IgD-negative memory B cell (primary cell): ENCODE data around the gene APBA2. TPM values are rescaled to one million over a fixed set of nuclear protein-coding genes. Genes with fewer than 3 reads are reported as not detected.

Experiments used
- H3K27ac Mint-ChIP-seq, 3 donors: one replicate each; pipeline ENCODE4 v1.8.0; 2020 to 2022; ENCODE audit warnings: mild to moderate bottlenecking in 3 of 3, mixed read lengths in 3 of 3, moderate library complexity in 1 of 3
- H3K27me3 Mint-ChIP-seq: one replicate; pipeline ENCODE4 v1.8.0; 2021; ENCODE audit warnings: mixed read lengths
- H3K36me3 Mint-ChIP-seq: one replicate; pipeline ENCODE4 v1.8.0; 2020; ENCODE audit warnings: mild to moderate bottlenecking, mixed read lengths
- H3K4me1 Mint-ChIP-seq, 3 donors: one replicate each; pipeline ENCODE4 v1.8.0; 2020 to 2022; ENCODE audit warnings: mixed read lengths in 3 of 3, mild to moderate bottlenecking in 1 of 3
- H3K4me3 Mint-ChIP-seq, 4 donors: one replicate each; pipeline ENCODE4 v1.8.0; 2020 to 2022; ENCODE audit warnings: mild to moderate bottlenecking in 4 of 4, mixed read lengths in 4 of 4, moderate library complexity in 3 of 4
- H3K9me3 Mint-ChIP-seq, 3 donors: one replicate each; pipeline ENCODE4 v1.8.0; 2020 to 2021; ENCODE audit warnings: mixed read lengths in 3 of 3, mild to moderate bottlenecking in 1 of 3
- polyA plus RNA-seq: library from polyadenylated mRNA; unstranded; fragments of 300-500 nt; fragmentation: Illumina TruSeq; gene quantifications from one replicate; pipeline ENCODE4 v1.2.3, GENCODE V29; 2021

The APBA2 gene
- polyA plus RNA-seq, 1 donor from 2014 or later, result 3.5 TPM

DNA sequence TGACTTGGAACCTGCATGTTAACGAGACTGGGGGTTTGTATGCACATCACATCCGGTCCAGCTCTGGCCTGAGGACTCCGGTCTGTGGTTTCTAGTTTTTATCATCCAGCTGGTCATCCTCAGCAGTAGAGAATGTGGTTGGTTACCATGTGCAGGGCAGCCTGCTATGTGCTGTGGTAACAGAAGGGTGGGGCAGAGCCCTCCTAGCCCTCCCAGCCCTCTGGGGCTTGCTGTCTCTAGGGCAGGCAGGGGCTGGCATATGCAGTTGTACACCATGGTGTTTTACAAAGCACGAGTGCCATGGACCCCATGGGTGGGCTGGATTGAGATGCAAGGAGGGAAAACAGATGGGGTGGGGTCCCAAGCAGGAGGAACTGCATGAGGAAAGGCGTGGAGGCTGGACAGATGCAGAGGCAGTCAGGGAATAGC lies 70.2 kb downstream of the APBA2 start:
- Mint-ChIP-seq H3K4me3 (peak overlapping the region in 2 of 4 donors; percentile 53 to 58), H3K4me1 (no peaks in the 10 kb centered on the region), H3K9me3 (peaks cover 0 to 4% (median 0%) of the 10 kb centered on the region in 3 donors), H3K36me3 (no peaks in the 10 kb centered on the region), H3K27me3 (peaks cover 2% of the 10 kb centered on the region), H3K27ac (no peak overlapping the region)

GRCh38 chr15:28956491-28956890 lies 70.7 kb downstream of the APBA2 start:
- Mint-ChIP-seq H3K4me3 (no peak overlapping the region), H3K36me3 (no peaks in the 10 kb centered on the region), H3K9me3 (peaks cover 0 to 4% (median 0%) of the 10 kb centered on the region in 3 donors), H3K27me3 (peaks cover 2% of the 10 kb centered on the region), H3K4me1 (no peaks in the 10 kb centered on the region), H3K27ac (peak overlapping the region in 1 of 3 donors; percentile 22)

GRCh38 chr15:28957606-28958498 lies 72.1 kb downstream of the APBA2 start:
- Mint-ChIP-seq H3K36me3 (no peaks in the 10 kb centered on the region), H3K4me3 (no peak overlapping the region), H3K27ac (no peak overlapping the region), H3K9me3 (peaks cover 0 to 2% (median 0%) of the 10 kb centered on the region in 3 donors), H3K4me1 (no peaks in the 10 kb centered on the region), H3K27me3 (peaks cover 2% of the 10 kb centered on the region)

- Mint-ChIP-seq H3K27ac (no peak overlapping the region), H3K4me3 (no peak overlapping the region), H3K4me1 (no peaks in the 10 kb centered on the region), H3K27me3 (no peaks in the 10 kb centered on the region), H3K36me3 (no peaks in the 10 kb centered on the region), H3K9me3 (peaks cover 0 to 5% (median 2%) of the 10 kb centered on the region in 3 donors)
Observed at GRCh38 chr15:28959326-28959725, 73.6 kb downstream of the APBA2 start.

- H3K4me3 Mint-ChIP-seq, result no peak overlapping the region
- no peaks in the 10 kb centered on the region for H3K27me3 Mint-ChIP-seq
- no peaks in the 10 kb centered on the region for H3K36me3 Mint-ChIP-seq
- peak overlapping the region in 1 of 3 donors; percentile 23 for H3K27ac Mint-ChIP-seq
- H3K9me3 Mint-ChIP-seq, result peaks cover 0 to 5% (median 2%) of the 10 kb centered on the region in 3 donors
- H3K4me1 Mint-ChIP-seq, result no peaks in the 10 kb centered on the region
Observed at GRCh38 chr15:28960979-28961378, 75.2 kb downstream of the APBA2 start.

- H3K27ac Mint-ChIP-seq, result no peak overlapping the region
- peak overlapping the region in 1 of 4 donors; percentile 49 for H3K4me3 Mint-ChIP-seq
- no peaks in the 10 kb centered on the region for H3K4me1 Mint-ChIP-seq
Observed at GRCh38 chr15:28961391-28961790, 75.6 kb downstream of the APBA2 start.

DNA sequence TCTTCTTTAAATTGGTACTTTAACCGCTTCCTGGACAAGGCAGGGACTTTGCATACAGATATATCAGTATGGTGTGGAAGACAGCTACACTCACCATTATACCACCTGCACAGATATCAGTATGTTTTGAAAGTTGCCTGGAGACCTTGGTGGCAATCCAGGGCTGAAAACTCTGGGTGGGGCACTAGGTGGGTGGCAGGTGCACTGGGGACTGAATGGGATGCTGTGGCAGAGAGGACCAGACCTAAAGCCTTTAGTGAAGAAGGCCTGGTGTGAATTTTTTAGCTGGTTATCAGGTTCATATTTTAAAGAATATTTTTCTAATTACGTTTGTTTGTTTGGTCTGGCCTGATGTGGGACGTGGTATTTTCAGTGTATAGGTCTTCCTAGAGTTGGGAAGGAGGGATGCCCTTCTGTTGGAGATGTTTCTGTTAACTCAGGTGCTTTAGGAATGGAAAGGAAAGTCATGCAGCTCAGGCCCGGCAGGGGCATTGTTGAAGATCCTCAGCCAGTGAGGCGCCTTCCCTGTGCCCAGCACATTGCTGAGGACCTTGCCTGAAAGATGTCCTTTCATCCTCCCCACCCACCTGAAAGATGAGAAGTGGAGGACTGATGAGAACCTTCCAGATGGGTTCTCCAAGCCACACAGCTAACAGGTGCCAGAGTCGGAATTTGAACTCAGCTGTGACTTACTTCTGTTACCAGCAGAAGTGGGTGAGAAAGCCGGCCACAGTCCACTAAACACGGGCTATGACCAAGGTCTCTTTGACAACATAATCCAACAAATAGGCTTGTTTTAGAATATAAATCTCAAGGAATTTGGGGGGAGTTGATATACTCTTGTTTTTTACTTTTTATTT lies 77.3 kb downstream of the APBA2 start:
- no peak overlapping the region for H3K27ac Mint-ChIP-seq
- no peaks in the 10 kb centered on the region for H3K36me3 Mint-ChIP-seq
- H3K4me3 Mint-ChIP-seq, result no peak overlapping the region
- no peaks in the 10 kb centered on the region for H3K27me3 Mint-ChIP-seq
- H3K4me1 Mint-ChIP-seq, result no peaks in the 10 kb centered on the region
- H3K9me3 Mint-ChIP-seq, result peaks cover 0 to 5% (median 2%) of the 10 kb centered on the region in 3 donors

More at GRCh38 chr15:28961391-28961790, 75.6 kb downstream of the APBA2 start:
- Mint-ChIP-seq H3K9me3 (peaks cover 0 to 5% (median 2%) of the 10 kb centered on the region in 3 donors), H3K27me3 (no peaks in the 10 kb centered on the region), H3K36me3 (no peaks in the 10 kb centered on the region)

DNA sequence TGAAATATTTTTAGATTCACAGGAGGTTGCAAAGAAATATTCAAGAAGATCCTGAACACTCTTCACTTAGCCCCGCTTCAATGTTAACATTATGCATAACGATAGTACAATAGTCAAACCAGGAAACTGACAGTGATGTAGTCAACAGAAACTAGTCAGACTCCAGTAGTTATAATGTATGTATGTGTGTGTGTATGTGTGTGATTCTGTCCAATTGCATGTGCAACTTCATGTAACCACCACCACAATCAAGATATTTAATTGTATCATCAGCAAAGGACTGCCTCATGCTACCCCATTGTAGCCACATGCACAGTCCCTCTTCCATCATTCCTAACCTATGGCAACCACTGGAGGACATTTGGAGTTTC lies 77.9 kb downstream of the APBA2 start:
- peaks cover 0 to 5% (median 0%) of the 10 kb centered on the region in 3 donors for H3K9me3 Mint-ChIP-seq

DNA sequence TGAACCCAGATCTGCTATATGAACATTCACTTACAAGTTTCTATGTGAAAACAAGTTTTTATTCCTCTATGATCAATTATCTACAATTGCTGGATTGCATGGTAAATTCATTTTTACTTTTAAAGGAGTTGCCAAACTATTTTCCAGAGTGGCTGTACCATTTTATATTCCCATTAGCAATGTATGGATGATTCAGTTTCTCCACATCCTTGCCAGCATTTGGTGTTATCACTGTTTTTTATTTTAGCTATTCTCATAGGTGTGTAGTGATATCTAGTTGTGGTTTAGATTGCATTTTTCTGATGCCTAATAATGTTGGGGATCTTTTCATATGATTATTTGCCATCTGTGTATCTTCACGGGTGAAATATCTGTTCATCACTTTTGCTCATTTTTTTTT lies 78.3 kb downstream of the APBA2 start:
- Mint-ChIP-seq H3K27ac (no peak overlapping the region), H3K36me3 (no peaks in the 10 kb centered on the region), H3K4me1 (no peaks in the 10 kb centered on the region), H3K27me3 (no peaks in the 10 kb centered on the region), H3K9me3 (peaks cover 0 to 5% (median 0%) of the 10 kb centered on the region in 3 donors), H3K4me3 (no peak overlapping the region)

More for the DNA sequence above, 77.9 kb downstream of the APBA2 start:
- no peak overlapping the region for H3K4me3 Mint-ChIP-seq
- no peaks in the 10 kb centered on the region for H3K27me3 Mint-ChIP-seq
- H3K4me1 Mint-ChIP-seq, result no peaks in the 10 kb centered on the region
- H3K36me3 Mint-ChIP-seq, result no peaks in the 10 kb centered on the region
- H3K27ac Mint-ChIP-seq, result no peak overlapping the region

GRCh38 chr15:28967066-28967465 lies 81.3 kb downstream of the APBA2 start:
- Mint-ChIP-seq H3K4me1 (no peaks in the 10 kb centered on the region), H3K4me3 (no peak overlapping the region), H3K27ac (no peak overlapping the region), H3K9me3 (peaks cover 0 to 5% (median 0%) of the 10 kb centered on the region in 3 donors), H3K36me3 (no peaks in the 10 kb centered on the region), H3K27me3 (peaks cover 3% of the 10 kb centered on the region)

- Mint-ChIP-seq H3K27me3 (peaks cover 3% of the 10 kb centered on the region), H3K27ac (no peak overlapping the region), H3K4me1 (no peaks in the 10 kb centered on the region), H3K36me3 (no peaks in the 10 kb centered on the region), H3K4me3 (no peak overlapping the region), H3K9me3 (peaks cover 0 to 5% (median 0%) of the 10 kb centered on the region in 3 donors)
Observed at GRCh38 chr15:28967990-28968389, 82.2 kb downstream of the APBA2 start.

DNA sequence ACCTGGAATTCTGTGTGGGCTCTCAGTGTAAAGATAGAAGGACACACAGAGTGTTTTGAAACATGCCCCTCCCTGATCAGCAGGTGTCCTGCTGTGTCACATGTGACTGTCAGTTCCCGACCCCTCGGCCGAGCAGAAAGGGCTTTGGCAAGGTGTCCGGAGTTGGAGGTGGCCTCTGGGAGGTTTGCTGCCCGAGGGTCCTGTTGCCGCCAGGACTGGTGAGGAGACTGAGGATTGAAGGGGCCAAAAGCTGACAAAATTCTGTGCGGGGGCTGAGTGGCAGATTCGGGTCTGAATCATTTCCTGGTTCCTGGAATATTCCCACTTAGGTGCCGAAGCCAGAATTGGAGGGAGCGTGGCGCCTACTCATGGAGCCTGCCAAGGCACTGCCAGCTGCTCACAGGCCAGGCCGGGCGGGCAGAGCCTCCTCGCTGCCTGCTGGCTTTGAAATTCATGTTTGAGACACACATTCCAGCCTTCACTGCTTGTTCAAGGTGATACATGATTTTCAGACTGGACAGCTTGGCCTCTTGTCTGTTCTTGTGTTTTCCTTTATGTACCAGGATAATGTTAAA lies 83.8 kb downstream of the APBA2 start:
- H3K4me3 Mint-ChIP-seq, result no peak overlapping the region
- H3K36me3 Mint-ChIP-seq, result no peaks in the 10 kb centered on the region
- H3K9me3 Mint-ChIP-seq, result no peaks in the 10 kb centered on the region
- no peak overlapping the region for H3K27ac Mint-ChIP-seq
- H3K27me3 Mint-ChIP-seq, result peaks cover 3% of the 10 kb centered on the region
- no peaks in the 10 kb centered on the region for H3K4me1 Mint-ChIP-seq

DNA sequence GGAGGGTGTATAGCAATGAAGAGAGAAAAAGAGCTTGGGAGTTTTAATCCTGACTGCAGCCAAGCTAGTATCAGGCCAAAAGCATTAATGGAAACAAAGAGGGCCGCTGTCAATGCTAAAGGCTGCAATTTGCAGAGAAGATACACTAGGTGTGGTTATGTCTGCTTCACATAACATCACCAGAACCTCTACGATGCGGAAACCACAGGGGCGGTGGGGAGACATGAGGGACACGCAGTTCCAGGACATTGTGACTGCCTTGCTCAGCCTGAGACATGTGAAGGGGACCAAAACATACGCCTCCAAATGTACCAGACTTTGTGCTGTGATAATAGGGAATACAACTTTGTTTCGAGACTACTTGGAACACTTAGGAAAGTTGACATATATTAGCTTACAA lies 88.4 kb downstream of the APBA2 start:
- no peaks in the 10 kb centered on the region for H3K9me3 Mint-ChIP-seq

GRCh38 chr15:28975766-28976179 lies 90.0 kb downstream of the APBA2 start:
- Mint-ChIP-seq H3K9me3 (no peaks in the 10 kb centered on the region), H3K4me3 (no peak overlapping the region), H3K36me3 (no peaks in the 10 kb centered on the region), H3K4me1 (no peaks in the 10 kb centered on the region), H3K27me3 (peaks cover 8% of the 10 kb centered on the region), H3K27ac (no peak overlapping the region)

More for the DNA sequence above, 88.4 kb downstream of the APBA2 start:
- Mint-ChIP-seq H3K36me3 (no peaks in the 10 kb centered on the region), H3K27me3 (peaks cover 5% of the 10 kb centered on the region), H3K4me3 (no peak overlapping the region), H3K27ac (no peak overlapping the region), H3K4me1 (no peaks in the 10 kb centered on the region)
